Upper lobe of right lung (tissue), 1 donor: Measurements from ENCODE around the gene ABCG2. TPM values are rescaled to one million over a fixed set of nuclear protein-coding genes. Genes with fewer than 3 reads are reported as not detected.

Experiments
- ATAC-seq: fragments of 200-7000 bp; cut with Tn5 transposase; one replicate; pipeline ENCODE4 v1.9.1; 2020; ENCODE audit warnings: mild to moderate bottlenecking, moderate library complexity
- DNase-seq: peaks from one replicate; pipeline ENCODE4 v3.0.0-alpha.2; 2020
- H3K27ac ChIP-seq: fragments of 200-600 bp; one replicate; pipeline ENCODE4 v1.8.0; 2022
- H3K27me3 ChIP-seq: fragments of 200-600 bp; one replicate; pipeline ENCODE4 v1.8.0; 2022; ENCODE audit warnings: mild to moderate bottlenecking
- H3K36me3 ChIP-seq: fragments of 200-600 bp; one replicate; pipeline ENCODE4 v1.8.0; 2022
- H3K4me1 ChIP-seq: fragments of 200-600 bp; one replicate; pipeline ENCODE4 v1.8.0; 2022
- H3K4me3 ChIP-seq: fragments of 200-600 bp; one replicate; pipeline ENCODE4 v1.8.0; 2022; ENCODE audit warnings: mild to moderate bottlenecking
- H3K9me3 ChIP-seq: fragments of 200-600 bp; one replicate; pipeline ENCODE4 v1.8.0; 2022
- intact Hi-C: fragments of 100-400 bp; cut with DNase I; formaldehyde crosslinking; loops from one replicate; pipeline ENCODE4 v1.11.0; 2022
- total RNA-seq: library from RNA; stranded (reverse); fragmentation: NEBNext Ultra II Directional; extraction: Animal tissue kit (Norgen Biotek cat#: 25700); gene quantifications from one replicate; pipeline ENCODE4 v1.2.1, GENCODE V29; 2021
- TF ChIP-seq, protein P1 (sequence below): fragments of 200-600 bp; IDR thresholded peaks from one replicate; pipeline ENCODE4 v1.8.0; 2022; ENCODE audit warnings: antibody characterized with exemption
- donor health status: DM: no; HTN: yes; CAD: no; lungs with severe emphysema.

Gene ABCG2
- total RNA-seq, 1 donor from 2014 or later = 21.7 TPM

GRCh38 chr4:88200186-88200585 is 41.7 kb upstream of the ABCG2 start:
- H3K9me3 ChIP-seq = no peaks in the 10 kb centered on the region
- no peak overlapping the region for H3K4me3 ChIP-seq
- H3K27ac ChIP-seq = no peak overlapping the region
- no peaks in the 10 kb centered on the region for H3K27me3 ChIP-seq
- intact Hi-C loops = no loop called here
- ATAC-seq (no peak), DNase-seq (no peak)
- peaks cover 7% of the 10 kb centered on the region for H3K4me1 ChIP-seq
- no peaks in the 10 kb centered on the region for H3K36me3 ChIP-seq
- TF ChIP-seq, protein P1, sequence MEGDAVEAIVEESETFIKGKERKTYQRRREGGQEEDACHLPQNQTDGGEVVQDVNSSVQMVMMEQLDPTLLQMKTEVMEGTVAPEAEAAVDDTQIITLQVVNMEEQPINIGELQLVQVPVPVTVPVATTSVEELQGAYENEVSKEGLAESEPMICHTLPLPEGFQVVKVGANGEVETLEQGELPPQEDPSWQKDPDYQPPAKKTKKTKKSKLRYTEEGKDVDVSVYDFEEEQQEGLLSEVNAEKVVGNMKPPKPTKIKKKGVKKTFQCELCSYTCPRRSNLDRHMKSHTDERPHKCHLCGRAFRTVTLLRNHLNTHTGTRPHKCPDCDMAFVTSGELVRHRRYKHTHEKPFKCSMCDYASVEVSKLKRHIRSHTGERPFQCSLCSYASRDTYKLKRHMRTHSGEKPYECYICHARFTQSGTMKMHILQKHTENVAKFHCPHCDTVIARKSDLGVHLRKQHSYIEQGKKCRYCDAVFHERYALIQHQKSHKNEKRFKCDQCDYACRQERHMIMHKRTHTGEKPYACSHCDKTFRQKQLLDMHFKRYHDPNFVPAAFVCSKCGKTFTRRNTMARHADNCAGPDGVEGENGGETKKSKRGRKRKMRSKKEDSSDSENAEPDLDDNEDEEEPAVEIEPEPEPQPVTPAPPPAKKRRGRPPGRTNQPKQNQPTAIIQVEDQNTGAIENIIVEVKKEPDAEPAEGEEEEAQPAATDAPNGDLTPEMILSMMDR = no peak

GRCh38 chr4:88196523-88197185 is 38.2 kb upstream of the ABCG2 start:
- ATAC-seq (no peak), DNase-seq (no peak)
- Histone ChIP-seq H3K27ac (no peak overlapping the region), H3K9me3 (no peaks in the 10 kb centered on the region), H3K4me1 (no peaks in the 10 kb centered on the region), H3K27me3 (no peaks in the 10 kb centered on the region), H3K36me3 (no peaks in the 10 kb centered on the region), H3K4me3 (no peak overlapping the region)
- TF ChIP-seq, protein P1 = no peak
- intact Hi-C loops = no loop called here

DNA sequence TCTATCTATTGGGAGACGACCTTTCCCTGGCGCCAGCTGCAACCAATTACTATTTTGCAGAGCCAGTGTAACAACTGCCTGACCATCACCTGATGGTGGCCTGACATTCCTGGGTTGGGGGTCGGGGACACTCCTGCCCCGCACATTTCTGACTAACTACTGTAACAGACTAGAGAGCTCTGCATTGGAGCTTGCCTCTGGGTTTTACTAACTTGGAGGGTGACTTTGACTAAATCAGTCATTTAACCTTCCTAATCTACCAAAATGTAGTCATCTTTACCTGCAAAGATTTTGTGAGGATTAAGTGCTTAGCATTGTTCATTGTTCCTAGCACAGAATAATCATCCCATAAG is 37.5 kb upstream of the ABCG2 start:
- TF ChIP-seq, protein P1 = no peak
- no peak overlapping the region for H3K27ac ChIP-seq
- intact Hi-C loops = no loop called here
- ATAC-seq (no peak), DNase-seq (no peak)
- H3K4me3 ChIP-seq = no peak overlapping the region
- H3K9me3 ChIP-seq = no peaks in the 10 kb centered on the region
- H3K27me3 ChIP-seq = no peaks in the 10 kb centered on the region
- no peaks in the 10 kb centered on the region for H3K4me1 ChIP-seq
- H3K36me3 ChIP-seq = no peaks in the 10 kb centered on the region

- DNase-seq (no peak), ATAC-seq (no peak)
- H3K4me1 ChIP-seq = no peaks in the 10 kb centered on the region
- H3K4me3 ChIP-seq = no peak overlapping the region
- H3K27me3 ChIP-seq = no peaks in the 10 kb centered on the region
- no peak overlapping the region for H3K27ac ChIP-seq
- TF ChIP-seq, protein P1 = no peak
- intact Hi-C loops = no loop called here
- no peaks in the 10 kb centered on the region for H3K36me3 ChIP-seq
- H3K9me3 ChIP-seq = no peaks in the 10 kb centered on the region
Measured at GRCh38 chr4:88195328-88196012, 37.0 kb upstream of the ABCG2 start.

DNA sequence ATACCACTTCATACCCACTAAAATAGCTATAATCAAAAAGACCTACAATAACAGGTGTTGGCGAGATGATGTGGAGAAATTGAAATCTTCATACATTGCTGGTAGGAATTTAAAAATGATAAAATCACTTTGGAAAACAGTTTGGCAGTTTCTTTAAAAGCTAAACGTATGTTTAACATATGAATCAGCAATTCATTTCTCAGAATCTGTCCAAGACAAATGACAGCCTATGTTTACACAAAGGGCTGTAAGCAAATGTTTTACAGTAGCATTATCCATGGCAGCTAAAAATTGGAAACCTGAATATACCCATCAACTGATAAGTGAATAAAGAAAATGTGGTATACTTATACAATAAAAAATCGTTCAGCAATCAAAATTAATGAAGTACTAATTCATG is 33.0 kb upstream of the ABCG2 start:
- no peak for DNase-seq
- H3K4me3 ChIP-seq = no peak overlapping the region
- no peaks in the 10 kb centered on the region for H3K36me3 ChIP-seq
- TF ChIP-seq, protein P1 = no peak
- no peak overlapping the region for H3K27ac ChIP-seq
- no peaks in the 10 kb centered on the region for H3K4me1 ChIP-seq
- intact Hi-C loops = no loop called here
- H3K9me3 ChIP-seq = no peaks in the 10 kb centered on the region
- no peaks in the 10 kb centered on the region for H3K27me3 ChIP-seq
- ATAC-seq = no peak
